Measurements from ENCODE around the gene NOD2. TPM values are rescaled to one million over a fixed set of nuclear protein-coding genes. Genes with fewer than 3 reads are reported as not detected.

Gene NOD2
- total RNA-seq, 4 donors from 2014 or later: 1.5 to 5.6 (median 1.9) TPM; not detected in 1

GRCh38 chr16:50711040-50711439, 17.6 kb downstream of the NOD2 start:
- intact Hi-C loops (cut with DNase I; ENCODE audit: low total_unique reads): no loop called here
- H3K4me3 ChIP-seq: no peak overlapping the region
- no peaks in the 10 kb centered on the region for H3K4me1 ChIP-seq
- H3K9me3 ChIP-seq: no peaks in the 10 kb centered on the region
- no peak for TF ChIP-seq POLR2A (IDR thresholded peaks at IDR 0.05)
- TF ChIP-seq, protein P1, sequence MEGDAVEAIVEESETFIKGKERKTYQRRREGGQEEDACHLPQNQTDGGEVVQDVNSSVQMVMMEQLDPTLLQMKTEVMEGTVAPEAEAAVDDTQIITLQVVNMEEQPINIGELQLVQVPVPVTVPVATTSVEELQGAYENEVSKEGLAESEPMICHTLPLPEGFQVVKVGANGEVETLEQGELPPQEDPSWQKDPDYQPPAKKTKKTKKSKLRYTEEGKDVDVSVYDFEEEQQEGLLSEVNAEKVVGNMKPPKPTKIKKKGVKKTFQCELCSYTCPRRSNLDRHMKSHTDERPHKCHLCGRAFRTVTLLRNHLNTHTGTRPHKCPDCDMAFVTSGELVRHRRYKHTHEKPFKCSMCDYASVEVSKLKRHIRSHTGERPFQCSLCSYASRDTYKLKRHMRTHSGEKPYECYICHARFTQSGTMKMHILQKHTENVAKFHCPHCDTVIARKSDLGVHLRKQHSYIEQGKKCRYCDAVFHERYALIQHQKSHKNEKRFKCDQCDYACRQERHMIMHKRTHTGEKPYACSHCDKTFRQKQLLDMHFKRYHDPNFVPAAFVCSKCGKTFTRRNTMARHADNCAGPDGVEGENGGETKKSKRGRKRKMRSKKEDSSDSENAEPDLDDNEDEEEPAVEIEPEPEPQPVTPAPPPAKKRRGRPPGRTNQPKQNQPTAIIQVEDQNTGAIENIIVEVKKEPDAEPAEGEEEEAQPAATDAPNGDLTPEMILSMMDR (IDR thresholded peaks at IDR 0.05): no peak
- no peak overlapping the region for H3K27ac ChIP-seq
- no peak for DNase-seq
- no peaks in the 10 kb centered on the region for H3K36me3 ChIP-seq
- H3K27me3 ChIP-seq: no peaks in the 10 kb centered on the region

- TF ChIP-seq, protein P1 (IDR thresholded peaks at IDR 0.05): no peak
- no peak for TF ChIP-seq POLR2A (IDR thresholded peaks at IDR 0.05)
- DNase-seq: no peak
- Histone ChIP-seq H3K36me3 (no peaks in the 10 kb centered on the region), H3K27ac (no peak overlapping the region), H3K9me3 (no peaks in the 10 kb centered on the region), H3K4me3 (no peak overlapping the region), H3K4me1 (no peaks in the 10 kb centered on the region), H3K27me3 (no peaks in the 10 kb centered on the region)
- intact Hi-C loops (cut with DNase I; ENCODE audit: low total_unique reads): no loop called here
Observed at GRCh38 chr16:50711862-50712559, 18.6 kb downstream of the NOD2 start.

- intact Hi-C loops (cut with DNase I; ENCODE audit: low total_unique reads): no loop called here
- Histone ChIP-seq H3K4me1 (no peaks in the 10 kb centered on the region), H3K27me3 (no peaks in the 10 kb centered on the region), H3K4me3 (no peak overlapping the region), H3K9me3 (no peaks in the 10 kb centered on the region), H3K36me3 (no peaks in the 10 kb centered on the region), H3K27ac (no peak overlapping the region)
- TF ChIP-seq, protein P1 (IDR thresholded peaks at IDR 0.05): no peak
- TF ChIP-seq POLR2A (IDR thresholded peaks at IDR 0.05): no peak
- DNase-seq: no peak
Observed at GRCh38 chr16:50712560-50712898, 19.1 kb downstream of the NOD2 start.

- no peaks in the 10 kb centered on the region for H3K27me3 ChIP-seq
- no peak overlapping the region for H3K27ac ChIP-seq
- no peak overlapping the region for H3K4me3 ChIP-seq
- H3K9me3 ChIP-seq: no peaks in the 10 kb centered on the region
- H3K4me1 ChIP-seq: no peaks in the 10 kb centered on the region
- H3K36me3 ChIP-seq: no peaks in the 10 kb centered on the region
- intact Hi-C loops (cut with DNase I; ENCODE audit: low total_unique reads): no loop called here
- no peak for DNase-seq
- TF ChIP-seq POLR2A (IDR thresholded peaks at IDR 0.05): no peak
- TF ChIP-seq, protein P1 (IDR thresholded peaks at IDR 0.05): no peak
Observed at GRCh38 chr16:50712956-50713355, 19.6 kb downstream of the NOD2 start.

DNA sequence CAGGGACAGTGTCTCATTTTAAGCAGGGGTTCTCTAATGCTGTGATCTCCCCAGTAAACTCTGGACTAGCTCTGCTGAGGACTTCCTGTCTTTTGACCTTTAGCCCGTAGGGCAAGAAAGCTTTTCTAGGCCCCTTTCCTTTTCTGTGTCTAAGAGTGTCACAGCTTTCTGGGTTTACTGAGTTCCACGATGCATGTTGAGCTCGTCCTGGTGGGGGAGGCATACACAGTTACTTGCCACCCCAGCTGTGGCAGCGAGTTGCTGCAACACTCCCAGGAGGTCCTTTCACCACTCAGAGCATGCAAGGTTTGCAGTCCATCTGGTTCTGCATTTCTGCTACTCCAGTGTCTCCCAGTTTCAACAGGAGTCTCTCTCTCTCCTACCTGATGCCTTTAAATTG, 23.7 kb downstream of the NOD2 start:
- H3K4me3 ChIP-seq: no peak overlapping the region
- no peak for DNase-seq
- TF ChIP-seq, protein P1 (IDR thresholded peaks at IDR 0.05): no peak
- no peak for TF ChIP-seq POLR2A (IDR thresholded peaks at IDR 0.05)
- H3K36me3 ChIP-seq: no peaks in the 10 kb centered on the region
- H3K27me3 ChIP-seq: no peaks in the 10 kb centered on the region
- H3K9me3 ChIP-seq: no peaks in the 10 kb centered on the region
- intact Hi-C loops (cut with DNase I; ENCODE audit: low total_unique reads): no loop called here
- no peak overlapping the region for H3K27ac ChIP-seq
- H3K4me1 ChIP-seq: no peaks in the 10 kb centered on the region

All from uterus (tissue), 4 donors.